H9 (cell line): ENCODE results near the gene GUCY2F. TPM values are rescaled to one million over a fixed set of nuclear protein-coding genes. Genes with fewer than 3 reads are reported as not detected.

Source experiments
- DNase-seq: peaks from one replicate; pipeline ENCODE4 v3.0.0-alpha.2; 2017
- H2AFZ ChIP-seq: one replicate; pipeline ENCODE4 v1.6.1; 2013; ENCODE audit warnings: mild to moderate bottlenecking, low read length, control low read depth, moderate library complexity
- H2AK5ac ChIP-seq: 2 replicates; pipeline ENCODE4 v1.6.1; 2013; ENCODE audit warnings: low read length, control low read depth, mixed read lengths; ENCODE audit not compliant: insufficient read length
- H2BK120ac ChIP-seq: one replicate; pipeline ENCODE4 v1.6.1; 2013; ENCODE audit warnings: low read depth, mild to moderate bottlenecking, low read length, control low read depth, inconsistent platforms; ENCODE audit not compliant: poor library complexity, severe bottlenecking
- H2BK12ac ChIP-seq: 2 replicates; pipeline ENCODE4 v1.6.1; 2013; ENCODE audit warnings: low read length, control low read depth, mixed read lengths, low read depth; ENCODE audit not compliant: insufficient read length
- H2BK15ac ChIP-seq: 2 replicates; pipeline ENCODE4 v1.6.1; 2013; ENCODE audit warnings: low read depth, low read length, control low read depth
- H2BK20ac ChIP-seq: one replicate; pipeline ENCODE4 v1.6.1; 2013; ENCODE audit warnings: low read depth, mild to moderate bottlenecking, low read length, control low read depth, inconsistent platforms; ENCODE audit not compliant: poor library complexity, severe bottlenecking
- H2BK5ac ChIP-seq: 2 replicates; pipeline ENCODE4 v1.6.1; 2013; ENCODE audit warnings: low read length, control low read depth, mixed read lengths; ENCODE audit not compliant: insufficient read length
- H3K14ac ChIP-seq: 2 replicates; pipeline ENCODE4 v1.6.1; 2013; ENCODE audit warnings: low read length, control low read depth; ENCODE audit not compliant: insufficient read depth
- H3K18ac ChIP-seq: 2 replicates; pipeline ENCODE4 v1.6.1; 2013; ENCODE audit warnings: low read depth, mild to moderate bottlenecking, mixed read lengths, low read length, control low read depth; ENCODE audit not compliant: insufficient read length
- H3K23ac ChIP-seq: 2 replicates; pipeline ENCODE4 v1.6.1; 2013; ENCODE audit warnings: low read length, control low read depth, mixed read lengths, low read depth; ENCODE audit not compliant: insufficient read length
- H3K23me2 ChIP-seq: 2 replicates; pipeline ENCODE4 v1.6.1; 2013; ENCODE audit warnings: low read depth, mild to moderate bottlenecking, mixed read lengths, low read length, control low read depth; ENCODE audit not compliant: insufficient read length, poor library complexity, severe bottlenecking
- H3K27ac ChIP-seq: 2 replicates; pipeline ENCODE4 v1.5.1; 2013; ENCODE audit warnings: low read length, control low read depth, mixed read lengths, low read depth; ENCODE audit not compliant: insufficient read length
- H3K27me3 ChIP-seq: 2 replicates; pipeline ENCODE4 v1.6.1; 2013; ENCODE audit warnings: low read length, control low read depth, inconsistent platforms; ENCODE audit not compliant: insufficient read depth
- H3K4ac ChIP-seq: 2 replicates; pipeline ENCODE4 v1.6.1; 2013; ENCODE audit warnings: low read depth, mild to moderate bottlenecking, control low read depth, inconsistent platforms, low read length, moderate library complexity
- H3K4me1 ChIP-seq: 2 replicates; pipeline ENCODE4 v1.6.1; 2013; ENCODE audit warnings: low read length, control low read depth, inconsistent platforms; ENCODE audit not compliant: insufficient read depth
- H3K4me2 ChIP-seq: 2 replicates; pipeline ENCODE4 v1.6.1; 2013; ENCODE audit warnings: low read length, control low read depth, mixed read lengths; ENCODE audit not compliant: insufficient read length, insufficient read depth
- H3K56ac ChIP-seq: 2 replicates; pipeline ENCODE4 v1.6.1; 2013; ENCODE audit warnings: low read depth, mild to moderate bottlenecking, mixed read lengths, low read length, control low read depth; ENCODE audit not compliant: insufficient read length
- H3K79me1 ChIP-seq: 2 replicates; pipeline ENCODE4 v1.6.1; 2013; ENCODE audit warnings: low read depth, mild to moderate bottlenecking, moderate library complexity, low read length, control low read depth, inconsistent platforms; ENCODE audit not compliant: insufficient read depth, poor library complexity, severe bottlenecking
- H3K79me2 ChIP-seq: 2 replicates; pipeline ENCODE4 v1.6.1; 2013; ENCODE audit warnings: low read length, control low read depth, inconsistent platforms; ENCODE audit not compliant: insufficient read depth
- H3K9ac ChIP-seq: 2 replicates; pipeline ENCODE4 v1.6.1; 2013; ENCODE audit warnings: low read length, control low read depth, mixed read lengths; ENCODE audit not compliant: insufficient read length; ENCODE audit errors: extremely low read depth
- H3K9me3 ChIP-seq: one replicate; pipeline ENCODE4 v1.6.1; 2013; ENCODE audit warnings: low read depth, low read length, inconsistent platforms; ENCODE audit not compliant: control insufficient read depth
- H3T11ph ChIP-seq: one replicate; pipeline ENCODE4 v1.6.1; 2013; ENCODE audit warnings: mild to moderate bottlenecking, low read length, control low read depth, inconsistent platforms
- H4K20me1 ChIP-seq: one replicate; pipeline ENCODE4 v1.6.1; 2013; ENCODE audit not compliant: control insufficient read depth, insufficient read length, insufficient read depth
- H4K5ac ChIP-seq: 2 replicates; pipeline ENCODE4 v1.6.1; 2013; ENCODE audit warnings: low read depth, mild to moderate bottlenecking, mixed read lengths, low read length, control low read depth; ENCODE audit not compliant: insufficient read length
- H4K8ac ChIP-seq: replicated peaks from 2 replicates; pipeline ENCODE4 v1.6.1; 2013; ENCODE audit warnings: low read length, control low read depth, mixed read lengths, low read depth; ENCODE audit not compliant: insufficient read length
- H4K91ac ChIP-seq: 2 replicates; pipeline ENCODE4 v1.6.1; 2013; ENCODE audit warnings: low read depth, mild to moderate bottlenecking, moderate library complexity, mixed read lengths, low read length, control low read depth; ENCODE audit not compliant: insufficient read length
- H3K27ac Mint-ChIP-seq, 3 experiments: 2 replicates in 2 of 3; 3 replicates in 1 of 3; pipeline ENCODE4 v1.8.0; 2020 to 2021; ENCODE audit warnings: mixed read lengths in 3 of 3, mild to moderate bottlenecking in 1 of 3, moderate library complexity in 1 of 3
- H3K27me3 Mint-ChIP-seq: 2 replicates; pipeline ENCODE4 v1.8.0; 2021; ENCODE audit warnings: low read depth, mild to moderate bottlenecking, moderate library complexity, mixed read lengths
- H3K36me3 Mint-ChIP-seq, 3 experiments: 2 replicates in 2 of 3; 3 replicates in 1 of 3; pipeline ENCODE4 v1.8.0; 2020 to 2021; ENCODE audit warnings: low read depth in 3 of 3, mixed read lengths in 3 of 3; ENCODE audit not compliant: insufficient read depth in 1 of 3
- H3K4me1 Mint-ChIP-seq, 2 experiments: 2 replicates each; pipeline ENCODE4 v1.8.0; 2020; ENCODE audit warnings: mixed read lengths in 2 of 2
- H3K4me3 Mint-ChIP-seq, 2 experiments: 2 replicates in 1 of 2; 3 replicates in 1 of 2; pipeline ENCODE4 v1.8.0; 2020 to 2021; ENCODE audit warnings: mild to moderate bottlenecking in 2 of 2, mixed read lengths in 2 of 2, moderate library complexity in 1 of 2
- H3K9me3 Mint-ChIP-seq, 2 experiments: 2 replicates in 1 of 2; 3 replicates in 1 of 2; pipeline ENCODE4 v1.8.0; 2020; ENCODE audit warnings: mild to moderate bottlenecking in 2 of 2, mixed read lengths in 2 of 2, moderate library complexity in 1 of 2
- WGBS: extraction: QIAGEN DNeasy Blood & Tissue Kit; methylation state at CpG from one replicate; pipeline ENCODE4 v1.1.7; 2013; ENCODE audit warnings: missing lambda C conversion rate, low lambda C conversion rate, mixed read lengths; ENCODE audit not compliant: insufficient read length; ENCODE audit errors: extremely low coverage; 5-methylcytosine and 5-hydroxymethylcytosine counted together
- total RNA-seq: library from RNA; stranded (reverse); gene quantifications from 2 replicates; pipeline ENCODE4 v1.2.1, GENCODE V29; 2021
- TF ChIP-seq, protein P1 (sequence below): fragments of 200-600 bp; sonication (generic); conservative IDR thresholded peaks from 3 replicates; pipeline ENCODE4 v1.8.0; 2021; ENCODE audit warnings: antibody characterized with exemption, mild to moderate bottlenecking

Gene GUCY2F
- total RNA-seq, 1 experiment from 2014 or later: 0.11 TPM

DNA sequence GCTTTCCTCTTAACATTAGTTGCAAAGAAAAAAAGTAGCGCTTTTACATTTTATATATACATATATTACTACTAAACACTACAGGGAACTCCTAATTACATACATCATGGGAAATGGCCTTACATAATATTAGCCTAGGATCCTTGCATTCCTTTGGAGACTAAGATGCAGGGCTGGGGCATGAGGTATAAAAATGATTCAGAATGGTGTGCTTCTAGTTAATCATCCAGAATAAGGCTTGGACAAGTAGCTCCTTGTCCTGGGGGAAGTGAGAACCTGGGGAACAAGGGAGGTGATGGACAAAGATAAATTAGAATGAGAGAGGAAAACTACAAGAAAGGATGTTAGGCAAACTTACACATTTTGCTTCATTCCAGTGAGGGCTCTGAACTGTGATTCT lies 3.0 kb upstream of the GUCY2F start:
- TF ChIP-seq, protein P1, sequence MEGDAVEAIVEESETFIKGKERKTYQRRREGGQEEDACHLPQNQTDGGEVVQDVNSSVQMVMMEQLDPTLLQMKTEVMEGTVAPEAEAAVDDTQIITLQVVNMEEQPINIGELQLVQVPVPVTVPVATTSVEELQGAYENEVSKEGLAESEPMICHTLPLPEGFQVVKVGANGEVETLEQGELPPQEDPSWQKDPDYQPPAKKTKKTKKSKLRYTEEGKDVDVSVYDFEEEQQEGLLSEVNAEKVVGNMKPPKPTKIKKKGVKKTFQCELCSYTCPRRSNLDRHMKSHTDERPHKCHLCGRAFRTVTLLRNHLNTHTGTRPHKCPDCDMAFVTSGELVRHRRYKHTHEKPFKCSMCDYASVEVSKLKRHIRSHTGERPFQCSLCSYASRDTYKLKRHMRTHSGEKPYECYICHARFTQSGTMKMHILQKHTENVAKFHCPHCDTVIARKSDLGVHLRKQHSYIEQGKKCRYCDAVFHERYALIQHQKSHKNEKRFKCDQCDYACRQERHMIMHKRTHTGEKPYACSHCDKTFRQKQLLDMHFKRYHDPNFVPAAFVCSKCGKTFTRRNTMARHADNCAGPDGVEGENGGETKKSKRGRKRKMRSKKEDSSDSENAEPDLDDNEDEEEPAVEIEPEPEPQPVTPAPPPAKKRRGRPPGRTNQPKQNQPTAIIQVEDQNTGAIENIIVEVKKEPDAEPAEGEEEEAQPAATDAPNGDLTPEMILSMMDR: no peak
- H3K18ac ChIP-seq: no peak overlapping the region
- H2BK120ac ChIP-seq: no peak overlapping the region
- no peaks in the 10 kb centered on the region for H3K36me3 Mint-ChIP-seq
- no peak overlapping the region for H2BK15ac ChIP-seq
- no peaks in the 10 kb centered on the region for H3K9me3 Mint-ChIP-seq
- no CpG with 5 or more reads among the region's 1 CpG for WGBS
- H3T11ph ChIP-seq: no peak overlapping the region
- no peak overlapping the region for H2AFZ ChIP-seq
- H2BK20ac ChIP-seq: no peak overlapping the region
- H3K27ac ChIP-seq: no peak overlapping the region
- no peak overlapping the region for H2AK5ac ChIP-seq
- peaks cover 3 to 6% of the 10 kb centered on the region in 2 experiments; a peak in 1 of 4 replicates for H3K4me1 Mint-ChIP-seq
- no peaks in the 10 kb centered on the region for H3K79me2 ChIP-seq
- H4K91ac ChIP-seq: no peak overlapping the region
- H3K9me3 ChIP-seq: no peaks in the 10 kb centered on the region
- H3K56ac ChIP-seq: no peak overlapping the region
- no peak overlapping the region for H2BK5ac ChIP-seq
- no peak overlapping the region for H3K23ac ChIP-seq
- H4K5ac ChIP-seq: no peak overlapping the region
- H3K27ac Mint-ChIP-seq: no peak overlapping the region
- H3K9ac ChIP-seq: no peak overlapping the region
- no peak overlapping the region for H2BK12ac ChIP-seq
- no peak for DNase-seq
- no peaks in the 10 kb centered on the region for H3K27me3 ChIP-seq
- no peak overlapping the region for H4K8ac ChIP-seq
- H3K23me2 ChIP-seq: no peaks in the 10 kb centered on the region
- no peak overlapping the region for H3K14ac ChIP-seq
- H3K4me2 ChIP-seq: no peak overlapping the region
- no peaks in the 10 kb centered on the region for H3K4me1 ChIP-seq
- no peaks in the 10 kb centered on the region for H3K27me3 Mint-ChIP-seq
- H4K20me1 ChIP-seq: no peaks in the 10 kb centered on the region
- H3K79me1 ChIP-seq: no peaks in the 10 kb centered on the region
- H3K4ac ChIP-seq: no peak overlapping the region
- no peak overlapping the region for H3K4me3 Mint-ChIP-seq
